HEK293T (cell line): Measurements from ENCODE around the gene ITGAX.

Experiments used
- BHLHE40 ChIP-seq: fragments of 450-650 bp; IDR thresholded peaks from 2 replicates; pipeline ENCODE4 v1.6.1; 2016; ENCODE audit warnings: mild to moderate bottlenecking, moderate library complexity, borderline replicate concordance
- FOXM1 ChIP-seq: fragments of 450-650 bp; IDR thresholded peaks from 2 replicates; pipeline ENCODE4 v1.6.1; 2017; ENCODE audit warnings: mild to moderate bottlenecking, borderline replicate concordance
- ZNF384 ChIP-seq: fragments of 450-650 bp; IDR thresholded peaks from 2 replicates; pipeline ENCODE4 v1.6.1; 2016

DNA sequence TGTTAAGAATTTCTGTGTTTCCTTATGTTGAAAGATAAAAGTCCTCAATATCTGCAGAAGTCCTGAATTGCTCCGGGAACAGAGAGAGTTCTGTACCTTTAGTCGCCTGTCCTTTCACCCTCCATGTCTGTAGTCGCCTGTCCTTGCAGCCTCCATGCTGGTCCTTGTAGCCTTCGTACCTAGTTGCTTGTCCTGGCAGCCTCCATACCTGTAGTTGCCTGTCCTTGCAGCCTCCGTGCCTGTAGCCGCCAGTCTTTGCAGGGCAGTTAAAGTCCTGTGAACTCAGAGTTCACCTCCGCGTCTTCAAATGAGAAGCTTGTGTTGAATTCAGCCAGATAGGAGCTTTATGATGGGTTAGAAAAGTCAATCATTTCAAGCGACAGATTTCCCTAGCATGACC lies 19.5 kb upstream of the ITGAX start:
- no peak for TF ChIP-seq ZNF384
- no peak for TF ChIP-seq FOXM1
- no peak for TF ChIP-seq BHLHE40
